NOMO-1 (cell line): Measurements from ENCODE around the gene HIC1.
"Not testable (repeated sequence)": the region's sequence is repeated elsewhere in the genome, so short reads cannot be mapped to it uniquely, and the experiment has no call there.

Experiments
- DNase-seq, 2 experiments: peaks; one replicate each; lab custom pipeline; 2025; ENCODE audit not compliant: unreplicated experiment in 2 of 2; lab: John Stamatoyannopoulos, UW

HIC1 gene, protein sequence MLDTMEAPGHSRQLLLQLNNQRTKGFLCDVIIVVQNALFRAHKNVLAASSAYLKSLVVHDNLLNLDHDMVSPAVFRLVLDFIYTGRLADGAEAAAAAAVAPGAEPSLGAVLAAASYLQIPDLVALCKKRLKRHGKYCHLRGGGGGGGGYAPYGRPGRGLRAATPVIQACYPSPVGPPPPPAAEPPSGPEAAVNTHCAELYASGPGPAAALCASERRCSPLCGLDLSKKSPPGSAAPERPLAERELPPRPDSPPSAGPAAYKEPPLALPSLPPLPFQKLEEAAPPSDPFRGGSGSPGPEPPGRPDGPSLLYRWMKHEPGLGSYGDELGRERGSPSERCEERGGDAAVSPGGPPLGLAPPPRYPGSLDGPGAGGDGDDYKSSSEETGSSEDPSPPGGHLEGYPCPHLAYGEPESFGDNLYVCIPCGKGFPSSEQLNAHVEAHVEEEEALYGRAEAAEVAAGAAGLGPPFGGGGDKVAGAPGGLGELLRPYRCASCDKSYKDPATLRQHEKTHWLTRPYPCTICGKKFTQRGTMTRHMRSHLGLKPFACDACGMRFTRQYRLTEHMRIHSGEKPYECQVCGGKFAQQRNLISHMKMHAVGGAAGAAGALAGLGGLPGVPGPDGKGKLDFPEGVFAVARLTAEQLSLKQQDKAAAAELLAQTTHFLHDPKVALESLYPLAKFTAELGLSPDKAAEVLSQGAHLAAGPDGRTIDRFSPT

GRCh38 chr17:2054512-2055291, at the start of gene HIC1:
HIC1 (plus strand) TSS chr17:2055103; CDS start chr17:2056691, 1,588 bp downstream.
- peak; percentile 56 to 75 for DNase-seq

DNA sequence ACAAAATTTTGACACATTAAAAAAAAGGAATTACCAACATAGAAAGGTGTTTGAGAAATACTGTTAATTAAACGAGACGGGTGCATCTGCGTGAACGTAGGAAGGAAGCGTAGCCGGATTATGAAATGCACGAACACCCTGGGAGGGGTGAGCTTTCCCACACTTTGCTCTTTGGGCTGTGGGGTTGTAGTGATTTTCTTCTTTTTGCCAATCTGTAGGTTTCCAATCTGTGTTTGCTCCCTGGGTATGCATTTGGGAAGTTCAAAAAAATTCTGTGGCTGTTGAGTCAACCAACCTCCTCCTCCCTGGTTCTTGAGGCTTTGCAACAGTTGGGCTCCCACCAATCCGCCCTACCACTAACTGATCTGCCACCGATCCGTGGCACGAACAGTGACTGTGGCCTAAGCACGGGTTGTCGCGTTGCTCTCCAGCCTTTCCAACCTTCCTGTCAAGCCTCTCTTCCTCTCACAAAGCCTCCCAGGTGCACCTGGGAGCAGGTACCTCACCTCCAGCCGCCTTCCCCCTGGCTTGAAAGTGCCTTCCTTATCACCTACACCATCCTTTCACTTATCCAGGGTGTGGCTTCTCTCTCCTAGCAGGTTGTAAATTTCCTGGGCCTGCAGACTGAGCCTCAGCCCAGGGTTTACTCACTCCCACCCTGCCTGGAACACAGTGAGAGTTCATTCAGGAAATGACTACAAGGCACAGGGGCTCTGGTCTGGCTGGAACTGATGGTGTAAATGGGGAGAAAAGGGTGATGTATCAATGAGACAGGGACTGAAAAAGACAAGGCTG, 46.4 kb upstream of the HIC1 start:
- DNase-seq: no peak

GRCh38 chr17:2009737-2010136, 45.2 kb upstream of the HIC1 start:
- DNase-seq: no peak

GRCh38 chr17:2011411-2012371, 43.2 kb upstream of the HIC1 start:
- DNase-seq: no peak

GRCh38 chr17:2012499-2012898, 42.4 kb upstream of the HIC1 start:
- DNase-seq: no peak

- DNase-seq: not testable (repeated sequence)
These were observed 41.5 kb upstream of the HIC1 start for GRCh38 chr17:2013220-2013993.

DNA sequence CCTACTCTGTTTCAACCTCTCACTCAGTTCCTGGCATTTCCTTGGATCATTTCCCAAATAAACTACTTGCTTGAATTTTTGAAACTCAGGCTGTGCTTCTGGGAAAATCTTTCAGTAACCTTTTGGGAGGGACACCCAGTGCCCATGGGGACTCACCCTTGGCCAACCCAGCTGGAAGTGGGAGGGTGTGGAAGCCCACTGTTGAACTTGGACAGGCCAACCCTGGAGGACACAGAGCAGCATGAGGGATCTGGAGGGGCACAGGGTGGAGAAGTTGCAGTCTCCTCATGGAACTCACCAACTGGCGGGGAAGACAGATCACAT, 40.9 kb upstream of the HIC1 start:
- no peak for DNase-seq

GRCh38 chr17:2015314-2015713, 39.6 kb upstream of the HIC1 start:
- no peak for DNase-seq

DNA sequence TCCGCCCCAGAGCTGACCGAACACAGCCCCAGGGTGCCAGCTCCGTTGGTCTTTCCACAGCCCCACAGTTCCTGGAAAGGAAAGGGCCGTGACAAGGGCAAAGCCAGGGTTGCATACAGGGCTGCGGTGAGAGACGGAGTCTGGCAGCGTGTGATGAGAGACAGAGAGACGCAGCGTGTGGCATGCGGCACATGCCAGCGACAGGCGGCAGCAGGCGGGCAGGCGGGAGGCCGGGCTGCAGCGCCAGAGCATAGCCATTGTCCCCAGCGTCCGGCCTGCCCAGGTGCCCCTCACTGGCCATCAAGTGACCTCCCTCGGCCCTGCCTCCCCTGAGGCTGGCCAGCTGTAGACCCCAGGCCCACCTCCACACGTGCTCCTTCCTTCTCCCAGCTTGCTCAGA, 38.4 kb upstream of the HIC1 start:
- DNase-seq: no peak

GRCh38 chr17:2017274-2017941, 37.5 kb upstream of the HIC1 start:
- no peak for DNase-seq

- DNase-seq: no peak
These were observed 36.0 kb upstream of the HIC1 start for GRCh38 chr17:2018716-2019510.

- DNase-seq: no peak
These were observed 35.2 kb upstream of the HIC1 start for GRCh38 chr17:2019723-2020122.

DNA sequence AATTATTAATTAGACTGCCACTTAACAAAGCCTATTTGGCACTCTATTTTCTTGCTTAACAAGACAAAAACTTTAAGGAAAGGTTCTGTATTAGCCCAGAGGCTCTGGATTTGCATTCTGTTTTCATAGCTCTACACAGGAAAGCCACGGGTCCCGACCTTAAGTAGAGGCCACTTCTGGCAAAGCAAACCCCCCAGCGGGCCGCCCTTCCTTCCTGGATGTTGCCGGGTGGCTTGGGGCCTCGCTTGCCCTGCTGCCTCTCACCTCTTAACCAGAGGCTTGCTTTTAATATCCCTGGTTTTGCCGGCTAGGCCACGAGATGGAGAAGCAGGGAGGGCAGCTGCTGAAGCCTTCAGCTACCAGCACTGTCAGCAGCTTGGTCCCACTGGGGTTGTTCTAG, 34.2 kb upstream of the HIC1 start:
- DNase-seq: no peak

- no peak for DNase-seq
These were observed 32.2 kb upstream of the HIC1 start for GRCh38 chr17:2022647-2023240.

GRCh38 chr17:2023256-2023655, 31.6 kb upstream of the HIC1 start:
- DNase-seq: no peak

DNA sequence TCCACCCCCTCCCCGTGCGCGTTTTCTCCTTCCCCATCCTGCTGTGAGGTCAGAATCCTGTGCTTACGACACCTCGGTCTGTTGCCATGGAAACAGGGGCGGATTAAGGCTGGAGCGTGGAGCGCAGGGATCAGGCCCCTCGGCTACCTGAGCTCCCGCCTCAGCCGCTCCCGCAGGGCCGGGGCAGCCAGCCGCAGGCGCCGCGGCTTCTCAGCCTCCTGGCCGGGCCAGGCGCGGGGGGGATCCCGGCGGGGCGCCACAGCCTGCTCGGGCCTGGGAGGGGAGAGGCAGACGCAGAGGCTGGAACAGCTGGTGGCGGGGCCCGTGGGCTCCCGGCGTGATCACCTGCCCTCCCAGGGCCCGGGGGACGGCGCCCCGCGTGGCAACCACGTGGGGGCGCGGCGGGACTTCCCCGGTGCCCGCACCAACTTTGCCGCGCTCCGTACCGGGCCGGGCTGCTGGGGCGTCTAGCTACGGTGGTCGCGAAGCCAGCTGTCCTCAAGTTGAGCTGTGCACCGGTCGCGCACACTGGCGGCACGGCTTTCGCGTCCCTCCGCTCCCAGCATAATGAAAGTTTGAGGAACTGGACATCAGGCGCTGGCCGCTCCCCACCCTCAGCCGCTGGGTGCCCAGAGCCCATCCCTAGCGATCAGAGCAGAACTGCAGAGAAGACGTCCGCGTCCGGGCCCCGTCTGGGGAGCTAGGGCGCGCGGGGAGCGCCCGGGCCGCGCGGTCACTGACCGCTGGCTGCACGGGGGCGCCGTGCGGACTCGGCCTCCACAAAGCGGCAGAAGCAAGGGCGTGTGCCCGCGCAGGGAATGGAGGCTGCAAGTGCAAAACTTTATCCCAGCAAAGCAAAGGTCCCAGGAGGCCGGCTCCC, 31.0 kb upstream of the HIC1 start:
- peak in 1 of 2 experiments; percentile 55 for DNase-seq
